ENCODE results near the gene ACTR6.

DNA sequence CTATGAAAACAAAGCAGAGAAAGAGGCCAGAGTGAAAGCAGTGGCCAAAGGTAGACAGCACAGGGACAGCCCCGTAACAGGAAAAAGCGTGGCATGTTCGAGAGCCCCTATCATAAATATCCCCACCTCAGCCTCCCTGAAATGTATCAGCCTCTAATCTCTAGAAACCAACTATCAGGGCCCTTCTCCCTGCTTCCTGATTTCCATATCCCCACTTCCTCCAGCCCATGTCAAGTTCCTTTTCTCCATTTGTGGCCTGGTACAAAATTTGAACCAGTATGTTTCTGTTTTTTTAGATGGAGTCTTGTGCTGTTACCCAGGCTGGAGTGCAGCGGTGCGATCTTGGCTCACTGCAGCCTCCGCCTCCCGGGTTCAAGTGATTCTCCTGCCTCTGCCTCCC, 49.3 kb downstream of the ACTR6 start:
- no peak for TF ChIP-seq POLR2A (IDR thresholded peaks at IDR 0.05)
- TF ChIP-seq CTCF (IDR thresholded peaks at IDR 0.05) = no peak
- TF ChIP-seq EP300 (IDR thresholded peaks at IDR 0.05) = no peak
- no peak for TF ChIP-seq POLR2AphosphoS5 (IDR thresholded peaks at IDR 0.05)
